ENCODE measurements around the gene COL18A1.

COL18A1 gene

DNA sequence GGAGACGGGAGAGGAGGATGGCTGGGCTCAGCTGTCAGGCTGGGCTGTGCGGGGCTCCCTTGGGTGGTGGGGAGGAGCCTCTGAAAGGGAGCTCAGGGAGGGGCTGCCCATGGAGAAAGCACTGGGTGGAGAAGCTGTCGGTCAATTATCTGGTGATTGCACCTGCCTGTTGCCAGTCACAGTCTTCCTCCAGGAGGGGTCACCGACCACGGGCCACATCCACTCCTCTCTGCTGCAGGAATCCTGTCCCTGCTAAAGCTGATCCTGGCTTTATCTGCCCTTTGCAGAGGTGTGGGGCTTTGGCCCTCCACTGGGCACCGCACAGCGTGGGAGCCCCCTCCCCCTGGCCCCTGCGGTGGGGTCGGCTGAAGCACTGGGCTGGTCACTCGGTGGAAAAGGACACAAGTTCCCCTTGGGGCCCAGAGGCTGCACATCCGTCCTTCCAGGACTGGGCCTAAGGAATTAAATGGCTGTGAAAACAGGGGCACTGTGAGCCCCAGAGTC, 21.8 kb upstream of the COL18A1 start:
- in situ Hi-C loops (cut with MboI; ENCODE audit: low sequenced_read_pairs), result no loop called here
- Histone ChIP-seq H3K27me3 (ENCODE audit: low read depth) (no peaks in the 10 kb centered on the region), H3K9me3 (no peaks in the 10 kb centered on the region), H3K4me1 (peaks cover 6% of the 10 kb centered on the region), H3K36me3 (replicated peaks) (no peaks in the 10 kb centered on the region), H3K4me3 (no peak overlapping the region)
- no peak for DNase-seq (ENCODE audit: low spot score in 2 of 2)

DNA sequence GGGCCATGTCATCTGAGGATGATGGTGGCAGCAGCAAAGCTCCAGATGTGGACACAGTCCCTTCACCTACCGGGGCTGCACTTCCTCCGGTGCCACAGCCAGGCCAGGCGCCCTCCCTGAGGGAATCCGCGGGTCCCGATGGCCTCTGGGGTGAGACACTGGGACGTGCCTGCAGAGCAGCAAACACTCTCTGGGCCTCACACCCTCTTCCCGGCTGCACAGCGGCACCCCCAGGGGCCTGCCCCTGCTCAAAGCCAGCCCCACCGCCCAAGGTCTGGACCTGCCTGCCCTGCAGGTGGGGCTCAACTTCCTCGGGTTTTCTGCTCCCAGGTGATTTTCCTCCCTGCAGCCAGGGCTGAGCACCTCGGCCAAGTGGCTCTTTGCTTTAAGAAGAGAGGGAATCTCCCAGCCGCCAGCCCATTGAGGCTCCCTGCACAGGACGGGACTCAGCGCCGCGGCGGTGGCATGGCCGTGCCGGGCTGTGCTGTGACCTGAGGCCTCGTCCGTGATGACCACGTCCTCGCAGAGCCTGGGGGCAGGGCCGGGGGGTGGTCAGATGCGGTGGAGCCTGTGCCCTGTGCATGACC, 21.3 kb upstream of the COL18A1 start:
- Histone ChIP-seq H3K4me1 (peaks cover 1% of the 10 kb centered on the region), H3K36me3 (replicated peaks) (no peaks in the 10 kb centered on the region), H3K9me3 (no peaks in the 10 kb centered on the region), H3K4me3 (no peak overlapping the region), H3K27me3 (ENCODE audit: low read depth) (no peaks in the 10 kb centered on the region)
- in situ Hi-C loops (cut with MboI; ENCODE audit: low sequenced_read_pairs), result no loop called here
- DNase-seq (ENCODE audit: low spot score in 2 of 2), result no peak

DNA sequence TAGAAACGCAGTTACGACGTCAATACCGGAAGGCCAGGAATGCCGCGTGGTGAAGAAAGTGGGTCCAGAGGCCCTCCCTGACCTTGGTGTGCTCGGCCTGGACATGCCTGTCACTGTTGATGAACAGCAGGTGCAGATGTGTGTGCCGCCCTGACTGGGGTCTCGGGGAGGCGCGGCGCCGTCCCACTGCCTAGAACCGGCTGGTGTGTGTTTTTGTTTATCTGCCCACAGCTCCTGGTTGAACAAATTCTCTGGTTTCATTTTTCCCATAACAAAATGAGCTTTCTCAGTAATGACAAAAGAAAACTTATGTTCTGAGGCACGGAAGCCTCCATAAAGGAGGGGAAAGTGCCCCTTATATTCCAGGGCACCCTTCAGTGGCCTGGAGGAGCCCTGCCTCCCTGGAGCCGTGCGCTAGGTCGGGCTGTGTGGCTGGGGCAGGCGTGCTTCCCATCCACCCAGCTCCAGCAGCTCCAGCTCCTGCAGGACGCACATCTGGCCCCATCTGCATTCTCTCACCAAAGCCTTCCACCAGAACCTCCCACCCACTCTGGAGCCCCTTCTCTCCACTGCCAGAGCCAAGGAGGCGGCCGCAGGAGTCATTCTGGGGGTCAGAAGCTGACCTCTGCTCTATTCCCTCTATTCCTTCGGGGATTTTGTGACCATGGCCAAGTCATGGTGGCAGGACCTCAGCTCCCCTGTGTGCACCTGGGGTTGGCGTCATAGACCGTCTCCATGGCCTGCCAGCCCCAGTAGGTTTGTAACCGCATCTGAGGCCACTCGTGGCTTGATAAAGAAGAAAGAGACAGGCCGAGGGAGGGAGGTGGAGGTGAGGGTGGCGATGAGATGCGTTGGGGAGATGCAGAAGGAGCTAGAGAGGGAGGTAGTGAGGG, 20.1 kb upstream of the COL18A1 start:
- no peak overlapping the region for H3K4me3 ChIP-seq
- H3K27me3 ChIP-seq (ENCODE audit: low read depth), result no peaks in the 10 kb centered on the region
- no peaks in the 10 kb centered on the region for H3K9me3 ChIP-seq
- in situ Hi-C loops (cut with MboI; ENCODE audit: low sequenced_read_pairs), result no loop called here
- no peak for DNase-seq (ENCODE audit: low spot score in 2 of 2)
- no peaks in the 10 kb centered on the region for H3K4me1 ChIP-seq
- no peaks in the 10 kb centered on the region for H3K36me3 ChIP-seq (replicated peaks)

DNA sequence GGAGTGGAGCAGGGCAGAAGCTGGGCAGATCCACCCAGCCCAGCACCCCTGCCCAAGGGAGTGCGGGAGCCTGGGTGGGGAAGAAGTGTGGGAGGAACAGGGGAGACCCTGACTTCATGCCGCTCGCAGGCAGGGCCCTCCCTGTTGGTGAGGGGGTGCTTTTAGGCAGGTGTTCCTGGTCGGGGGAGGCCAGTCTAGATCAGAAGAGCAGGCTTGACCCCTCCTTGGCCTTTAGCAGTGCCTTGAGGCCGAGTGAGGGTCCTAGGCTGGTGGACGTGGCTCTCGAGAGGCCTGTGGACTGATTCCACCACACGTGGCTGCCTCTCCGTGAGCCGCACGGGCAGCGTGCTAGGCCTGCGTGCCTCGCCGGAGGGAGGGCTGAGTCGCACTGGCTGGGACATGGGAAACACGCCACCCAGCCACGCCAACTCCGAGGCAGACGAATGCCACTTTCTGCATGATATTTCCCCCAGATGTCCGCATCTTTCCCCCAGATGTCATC, 19.4 kb upstream of the COL18A1 start:
- no peaks in the 10 kb centered on the region for H3K27me3 ChIP-seq (ENCODE audit: low read depth)
- no peak overlapping the region for H3K4me3 ChIP-seq
- no peaks in the 10 kb centered on the region for H3K36me3 ChIP-seq (replicated peaks)
- H3K9me3 ChIP-seq, result no peaks in the 10 kb centered on the region
- no peaks in the 10 kb centered on the region for H3K4me1 ChIP-seq
- in situ Hi-C loops (cut with MboI; ENCODE audit: low sequenced_read_pairs), result no loop called here
- no peak for DNase-seq (ENCODE audit: low spot score in 2 of 2)

DNA sequence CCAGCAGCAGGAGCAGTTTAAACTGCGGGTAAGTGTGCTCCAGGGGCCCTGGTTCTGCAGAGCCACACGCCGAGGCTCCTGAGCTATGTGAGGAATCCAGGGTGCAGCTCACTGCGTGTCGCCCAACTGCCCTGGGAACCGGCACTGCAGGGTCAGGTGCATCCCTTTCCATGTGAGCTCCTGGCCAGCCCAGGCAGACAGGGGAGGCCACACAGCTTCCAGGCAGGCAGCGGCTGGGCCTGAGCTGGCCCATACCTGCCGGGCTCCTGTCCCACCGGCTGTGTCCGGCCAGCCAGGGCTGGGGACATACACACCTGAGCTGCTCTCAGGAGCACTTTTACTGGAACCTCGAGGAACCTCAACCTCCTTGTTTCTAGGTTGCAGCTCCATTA, 18.6 kb upstream of the COL18A1 start:
- DNase-seq (ENCODE audit: low spot score in 2 of 2), result no peak
- H3K9me3 ChIP-seq, result no peaks in the 10 kb centered on the region
- no peaks in the 10 kb centered on the region for H3K36me3 ChIP-seq (replicated peaks)
- H3K4me1 ChIP-seq, result no peaks in the 10 kb centered on the region
- in situ Hi-C loops (cut with MboI; ENCODE audit: low sequenced_read_pairs), result no loop called here
- H3K27me3 ChIP-seq (ENCODE audit: low read depth), result no peaks in the 10 kb centered on the region
- H3K4me3 ChIP-seq, result no peak overlapping the region

DNA sequence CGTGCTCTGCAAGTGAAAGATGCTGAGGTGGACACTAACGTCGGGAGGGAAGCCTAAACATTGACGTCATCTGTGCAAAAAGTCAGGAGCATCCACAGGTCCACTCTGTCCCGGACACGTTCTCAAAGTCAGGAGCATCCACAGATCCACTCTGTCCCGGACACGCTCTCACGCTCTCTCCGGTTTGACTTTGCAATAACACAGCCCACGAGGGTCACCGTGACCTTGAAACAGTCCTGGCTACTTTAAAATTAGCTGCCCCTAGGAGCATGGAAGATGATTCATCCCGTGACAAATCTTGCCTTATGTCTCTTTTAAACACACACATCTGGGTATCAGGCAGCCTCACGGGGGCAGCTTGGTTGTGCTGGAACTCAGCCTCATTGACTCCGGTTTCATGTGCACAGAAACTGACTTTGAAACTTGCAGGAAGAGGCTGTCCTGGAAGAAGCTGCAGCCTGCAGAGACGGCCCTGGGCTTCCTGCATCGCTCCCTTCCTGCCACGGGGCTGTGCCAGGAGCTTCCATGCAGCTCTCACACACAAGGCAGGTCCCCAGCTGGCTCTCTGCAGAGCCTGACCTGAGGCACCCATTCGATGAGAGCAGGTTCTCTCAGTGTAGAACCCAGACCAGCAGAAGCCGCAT, 18.1 kb upstream of the COL18A1 start:
- H3K9me3 ChIP-seq, result no peaks in the 10 kb centered on the region
- DNase-seq (ENCODE audit: low spot score in 2 of 2), result no peak
- no peaks in the 10 kb centered on the region for H3K27me3 ChIP-seq (ENCODE audit: low read depth)
- H3K4me3 ChIP-seq, result no peak overlapping the region
- H3K4me1 ChIP-seq, result no peaks in the 10 kb centered on the region
- H3K36me3 ChIP-seq (replicated peaks), result no peaks in the 10 kb centered on the region
- in situ Hi-C loops (cut with MboI; ENCODE audit: low sequenced_read_pairs), result no loop called here

DNA sequence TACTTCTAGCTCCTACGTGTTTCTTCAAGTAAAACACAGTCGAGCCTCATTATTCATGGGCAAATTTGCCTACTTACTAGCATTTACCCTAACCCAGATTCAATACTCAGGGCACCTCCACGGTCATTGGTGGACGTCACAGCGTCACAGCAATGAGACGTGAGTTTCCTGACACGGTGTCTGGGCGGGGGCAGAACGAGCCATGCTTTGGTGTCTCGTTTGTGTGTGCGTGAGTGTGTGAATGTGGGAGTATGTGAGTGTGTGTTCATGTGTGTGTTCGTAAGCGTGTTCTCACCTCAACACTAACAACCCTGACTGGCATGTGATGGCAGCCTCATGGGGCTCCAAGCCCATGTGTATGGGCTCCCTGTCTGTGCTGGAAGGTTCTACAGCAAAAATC, 17.5 kb upstream of the COL18A1 start:
- in situ Hi-C loops (cut with MboI; ENCODE audit: low sequenced_read_pairs), result no loop called here
- Histone ChIP-seq H3K4me3 (no peak overlapping the region), H3K4me1 (no peaks in the 10 kb centered on the region), H3K9me3 (no peaks in the 10 kb centered on the region), H3K27me3 (ENCODE audit: low read depth) (no peaks in the 10 kb centered on the region), H3K36me3 (replicated peaks) (no peaks in the 10 kb centered on the region)
- DNase-seq (ENCODE audit: low spot score in 2 of 2), result no peak

DNA sequence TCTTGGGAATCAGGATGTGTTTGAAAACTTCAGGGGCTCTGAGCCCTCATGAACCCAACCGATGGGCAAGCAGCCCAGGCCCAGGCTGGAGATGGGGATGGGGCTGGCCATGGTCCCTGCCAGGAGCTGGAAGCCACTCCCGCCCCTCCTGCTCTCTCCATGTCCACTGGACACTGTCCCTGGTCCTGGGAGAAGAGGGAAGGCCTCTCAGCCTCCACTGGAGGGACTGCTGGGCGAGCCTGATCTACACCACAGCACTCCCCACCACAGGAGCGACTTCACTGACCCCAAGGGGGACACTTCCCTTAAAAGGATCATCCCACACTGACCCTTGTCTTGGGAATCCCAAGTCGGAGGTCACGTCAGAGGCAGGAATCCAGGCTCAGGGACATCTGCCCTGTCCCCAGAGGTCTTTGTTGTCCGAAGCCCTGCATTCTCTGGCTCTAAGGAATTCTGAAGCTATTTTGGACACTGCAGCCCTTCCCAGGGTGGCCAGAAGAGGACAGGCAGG, 16.9 kb upstream of the COL18A1 start:
- no peak for DNase-seq (ENCODE audit: low spot score in 2 of 2)
- H3K4me3 ChIP-seq, result no peak overlapping the region
- in situ Hi-C loops (cut with MboI; ENCODE audit: low sequenced_read_pairs), result no loop called here
- H3K27me3 ChIP-seq (ENCODE audit: low read depth), result no peaks in the 10 kb centered on the region
- H3K4me1 ChIP-seq, result no peaks in the 10 kb centered on the region
- no peaks in the 10 kb centered on the region for H3K36me3 ChIP-seq (replicated peaks)
- no peaks in the 10 kb centered on the region for H3K9me3 ChIP-seq

DNA sequence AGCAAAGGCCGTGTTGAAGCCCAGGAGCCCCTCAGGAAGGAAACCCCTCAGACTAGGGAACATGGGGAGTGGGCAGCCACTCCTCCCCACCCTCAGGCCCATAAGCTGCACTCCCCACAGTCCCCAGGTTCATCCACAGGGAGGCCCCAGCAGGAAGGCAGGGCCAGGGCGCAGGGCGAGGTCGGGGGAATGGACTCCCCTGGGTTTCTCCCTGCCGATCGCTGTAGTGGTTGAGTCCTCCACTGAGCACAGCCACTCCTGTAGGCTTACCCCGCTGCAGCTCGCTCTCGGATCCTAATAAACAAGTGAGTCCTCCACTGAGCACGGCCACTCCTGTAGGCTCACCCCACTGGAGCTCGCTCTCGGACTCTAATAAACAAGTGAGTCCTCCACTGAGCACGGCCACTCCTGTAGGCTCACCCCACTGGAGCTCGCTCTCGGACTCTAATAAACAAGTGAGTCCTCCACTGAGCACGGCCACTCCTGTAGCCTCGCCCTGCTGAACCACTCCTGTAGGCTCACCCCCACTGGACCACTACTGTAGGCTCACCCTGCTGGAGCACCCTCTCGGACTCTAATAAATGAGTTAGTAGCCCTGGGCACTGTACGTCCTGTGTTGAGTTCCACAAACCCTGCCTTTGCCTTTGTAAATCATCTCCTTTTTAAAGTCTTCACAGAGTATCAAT, 16.2 kb upstream of the COL18A1 start:
- Histone ChIP-seq H3K27me3 (ENCODE audit: low read depth) (no peaks in the 10 kb centered on the region), H3K9me3 (no peaks in the 10 kb centered on the region), H3K4me3 (no peak overlapping the region), H3K36me3 (replicated peaks) (no peaks in the 10 kb centered on the region), H3K4me1 (no peaks in the 10 kb centered on the region)
- in situ Hi-C loops (cut with MboI; ENCODE audit: low sequenced_read_pairs), result no loop called here
- no peak for DNase-seq (ENCODE audit: low spot score in 2 of 2)

DNA sequence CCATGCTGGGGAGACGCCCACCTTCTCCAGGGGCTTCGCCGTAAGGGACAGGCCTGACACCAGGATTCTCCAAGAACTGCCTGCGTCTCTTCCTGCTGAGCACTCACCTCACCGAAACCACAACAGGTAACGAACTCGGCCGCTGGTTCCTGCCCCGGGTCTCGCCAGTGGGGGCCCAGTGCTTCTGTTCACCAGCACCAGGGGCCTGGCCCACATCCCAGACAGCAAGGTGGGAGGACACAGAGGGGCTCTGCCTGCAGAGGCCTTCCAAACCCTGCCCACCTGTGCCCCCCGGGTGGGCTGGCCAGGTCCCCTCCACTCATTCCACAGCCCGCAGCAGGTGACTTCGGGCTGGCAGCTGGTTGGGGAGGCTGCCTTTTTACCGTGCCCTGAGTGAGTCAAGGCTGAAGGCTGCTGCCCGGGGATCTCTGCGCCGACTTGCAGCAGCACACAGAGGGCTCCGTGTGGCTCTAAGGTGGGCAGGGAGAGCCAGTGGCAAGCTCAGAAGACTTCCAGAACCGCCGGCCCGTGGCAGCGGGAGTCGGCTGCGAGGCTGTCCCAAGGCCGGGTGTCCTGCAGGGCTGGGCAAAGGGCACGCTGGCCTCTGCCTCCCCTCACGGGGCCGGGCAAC, 14.7 kb upstream of the COL18A1 start:
- Histone ChIP-seq H3K27me3 (ENCODE audit: low read depth) (peaks cover under 1% of the 10 kb centered on the region), H3K36me3 (replicated peaks) (no peaks in the 10 kb centered on the region), H3K4me1 (no peaks in the 10 kb centered on the region), H3K9me3 (no peaks in the 10 kb centered on the region), H3K4me3 (no peak overlapping the region)
- no peak for DNase-seq (ENCODE audit: low spot score in 2 of 2)
- in situ Hi-C loops (cut with MboI; ENCODE audit: low sequenced_read_pairs), result no loop called here

DNA sequence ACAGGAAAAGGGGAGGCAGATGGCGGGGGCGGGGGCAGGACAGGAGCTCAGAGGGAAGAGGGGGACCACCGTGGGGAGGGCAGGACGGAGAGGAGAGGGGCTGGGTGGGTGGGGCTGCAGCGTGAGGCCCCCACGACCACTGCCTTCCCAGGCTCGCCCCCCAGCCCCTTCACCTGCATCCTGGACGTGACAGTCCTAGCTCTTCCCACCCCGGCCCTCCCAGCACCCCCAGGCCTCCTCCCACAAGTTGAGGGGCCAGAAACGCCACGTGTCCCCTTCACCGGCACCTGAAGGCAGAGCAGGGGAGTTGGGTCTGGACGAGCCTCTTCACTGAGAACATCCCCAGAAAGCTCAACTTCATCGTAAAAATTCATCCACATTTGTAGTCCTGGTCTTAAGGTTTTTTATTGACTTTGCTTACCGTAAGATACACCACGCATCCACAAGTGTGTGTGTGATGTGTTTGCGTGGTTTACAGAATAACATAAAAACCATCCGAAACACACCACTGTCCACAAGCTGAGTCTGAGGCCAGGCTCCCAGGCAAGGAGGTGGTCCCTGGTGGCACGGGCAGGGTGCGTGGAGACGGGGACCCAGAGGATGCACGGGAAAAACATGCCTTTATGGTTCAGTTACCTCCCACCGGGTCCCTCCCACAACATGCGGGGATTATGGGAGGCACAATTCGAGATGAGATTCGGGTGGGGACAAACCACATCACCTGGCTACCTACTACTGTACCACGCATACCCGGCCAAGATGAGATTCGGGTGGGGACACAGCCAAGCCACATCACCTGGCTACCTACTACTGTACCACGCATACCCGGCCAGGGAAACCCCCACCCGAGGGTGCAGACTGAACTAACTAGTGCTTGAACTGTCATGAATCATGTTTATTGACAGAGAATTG, 13.9 kb upstream of the COL18A1 start:
- Histone ChIP-seq H3K4me1 (no peaks in the 10 kb centered on the region), H3K27me3 (ENCODE audit: low read depth) (peaks cover 3% of the 10 kb centered on the region), H3K4me3 (no peak overlapping the region), H3K36me3 (replicated peaks) (no peaks in the 10 kb centered on the region), H3K9me3 (no peaks in the 10 kb centered on the region)
- DNase-seq (ENCODE audit: low spot score in 2 of 2), result no peak
- in situ Hi-C loops (cut with MboI; ENCODE audit: low sequenced_read_pairs), result no loop called here

DNA sequence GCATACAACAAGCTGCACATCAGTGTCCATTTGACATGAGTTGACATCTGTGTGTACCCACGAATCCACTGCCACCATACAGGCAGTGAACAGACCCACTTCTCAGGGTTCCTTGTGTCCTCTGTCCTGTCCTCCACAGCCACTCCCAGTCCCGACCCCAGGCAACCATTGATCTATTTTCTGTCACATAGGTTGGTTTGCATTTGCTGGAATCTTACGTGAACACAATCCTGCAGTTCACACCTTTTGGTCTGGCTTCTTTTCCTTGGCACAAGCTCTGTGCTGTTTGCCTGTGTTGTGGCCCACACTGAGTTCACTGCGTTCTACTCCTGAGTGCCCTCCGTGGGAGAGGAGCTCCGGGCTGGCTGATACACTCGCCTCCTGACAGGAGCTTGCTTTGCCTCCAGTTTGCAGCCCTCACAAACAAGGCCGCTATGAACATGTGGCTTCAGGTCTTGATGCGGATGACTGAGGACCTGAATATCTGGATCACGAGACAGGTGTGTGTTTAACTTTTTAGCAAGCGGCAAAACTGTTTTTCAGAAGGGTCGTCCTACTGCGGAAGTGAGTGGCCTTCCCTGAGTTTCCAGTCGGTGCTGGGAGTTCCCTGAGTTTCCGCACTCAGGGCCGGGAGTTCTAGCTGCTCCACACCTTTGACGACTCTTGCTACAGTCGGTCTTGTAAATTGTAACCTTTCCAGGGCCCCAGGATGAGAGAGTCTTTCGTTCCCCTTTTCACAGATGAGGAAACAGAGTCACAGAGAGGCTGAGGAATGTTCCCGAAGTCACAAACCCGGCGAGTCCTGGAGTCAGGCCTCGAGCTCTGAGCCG, 13.0 kb upstream of the COL18A1 start:
- no peak for DNase-seq (ENCODE audit: low spot score in 2 of 2)
- H3K36me3 ChIP-seq (replicated peaks), result no peaks in the 10 kb centered on the region
- H3K27me3 ChIP-seq (ENCODE audit: low read depth), result peaks cover 11% of the 10 kb centered on the region
- no peaks in the 10 kb centered on the region for H3K9me3 ChIP-seq
- no peak overlapping the region for H3K4me3 ChIP-seq
- H3K4me1 ChIP-seq, result no peaks in the 10 kb centered on the region
- in situ Hi-C loops (cut with MboI; ENCODE audit: low sequenced_read_pairs), result no loop called here
